ENCODE measurements around the gene DTNB.
"Not testable (repeated sequence)": the region's sequence is repeated elsewhere in the genome, so short reads cannot be mapped to it uniquely, and the experiment has no call there.

The DTNB gene

DNA sequence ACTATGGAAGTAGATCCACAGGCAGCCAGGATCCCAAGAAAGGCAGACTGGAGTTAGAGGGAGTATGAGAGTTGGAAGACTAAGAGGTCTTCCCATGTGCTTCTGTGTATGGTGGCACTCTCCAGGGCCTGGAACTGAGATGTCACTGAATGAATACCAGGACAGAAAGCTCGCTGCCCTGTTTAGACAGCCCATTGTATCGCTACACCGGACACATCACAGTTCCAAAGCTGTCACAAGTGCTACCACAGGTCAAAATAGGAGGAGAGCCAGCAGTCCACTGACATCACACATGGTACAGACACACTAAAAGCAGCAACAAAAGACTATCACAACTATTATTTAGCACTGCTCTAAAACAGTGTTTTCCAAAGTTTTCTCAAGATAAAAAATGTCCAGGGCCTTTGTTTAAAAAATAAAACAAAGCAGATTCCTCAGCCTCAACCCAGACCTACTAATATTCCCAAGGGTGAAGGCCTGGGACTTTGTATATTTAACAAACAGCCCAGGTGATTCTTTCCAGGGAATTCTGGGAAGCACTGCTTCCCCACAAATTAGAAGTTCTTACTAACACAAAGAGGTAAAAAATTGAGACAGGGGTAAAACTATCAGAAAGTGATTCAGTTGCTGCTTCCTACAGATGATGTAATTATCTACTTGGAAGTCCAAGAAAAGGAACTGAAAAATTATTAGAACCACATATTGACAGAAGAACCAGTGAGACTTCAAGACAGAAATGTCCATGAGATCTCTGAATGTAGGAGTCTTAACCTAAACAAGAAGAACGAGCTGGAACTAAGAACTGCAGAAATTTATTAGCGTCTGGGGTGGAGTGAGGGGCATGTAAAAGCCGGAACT is 116.0 kb downstream of the DTNB start:
- H3K4me2 ChIP-seq: peak overlapping the region; percentile 73
- H3K27ac ChIP-seq: peak overlapping the region; percentile 76
- no peaks in the 10 kb centered on the region for H3K36me3 ChIP-seq
- TF ChIP-seq Cebpa-rat (IDR thresholded peaks at IDR 0.05): no peak
- peak overlapping the region; percentile 41; the same call in 1 of the 2 replicates for H3K9ac ChIP-seq
- H3K4me3 ChIP-seq: no peak overlapping the region
- peaks cover 5% of the 10 kb centered on the region; the same call in 1 of the 2 replicates for H3K9me3 ChIP-seq
- H3K27me3 ChIP-seq: no peaks in the 10 kb centered on the region
- peaks cover 35% of the 10 kb centered on the region for H3K4me1 ChIP-seq
- H4K20me1 ChIP-seq: no peaks in the 10 kb centered on the region

- Histone ChIP-seq H3K27me3 (no peaks in the 10 kb centered on the region), H3K36me3 (no peaks in the 10 kb centered on the region), H3K4me3 (no peak overlapping the region), H3K9ac (no peak overlapping the region), H4K20me1 (no peaks in the 10 kb centered on the region), H3K9me3 (no peaks in the 10 kb centered on the region), H3K4me2 (no peak overlapping the region), H3K27ac (no peak overlapping the region), H3K4me1 (peaks cover 14% of the 10 kb centered on the region)
- TF ChIP-seq Cebpa-rat (IDR thresholded peaks at IDR 0.05): no peak
Observed at GRCh38 chr2:25552318-25552717, 121.1 kb downstream of the DTNB start.

- TF ChIP-seq Cebpa-rat (IDR thresholded peaks at IDR 0.05): no peak
- H3K4me1 ChIP-seq: 0 out of 2 replicates have a peak, but pooled peaks cover 7% of the 10 kb centered on the region
Observed at GRCh38 chr2:25551316-25551715, 122.1 kb downstream of the DTNB start.

GRCh38 chr2:25549571-25549970 is 123.8 kb downstream of the DTNB start:
- not testable (repeated sequence) for H3K4me2 ChIP-seq, H3K9me3 ChIP-seq, H3K4me3 ChIP-seq, H3K4me1 ChIP-seq, H3K9ac ChIP-seq, H4K20me1 ChIP-seq, H3K36me3 ChIP-seq, H3K27ac ChIP-seq, H3K27me3 ChIP-seq

More at GRCh38 chr2:25551316-25551715, 122.1 kb downstream of the DTNB start:
- H3K4me3 ChIP-seq: no peak overlapping the region
- no peaks in the 10 kb centered on the region for H3K36me3 ChIP-seq
- H3K9me3 ChIP-seq: no peaks in the 10 kb centered on the region
- H3K27ac ChIP-seq: no peak overlapping the region
- no peak overlapping the region for H3K9ac ChIP-seq
- no peak overlapping the region for H3K4me2 ChIP-seq
- no peaks in the 10 kb centered on the region for H3K27me3 ChIP-seq
- H4K20me1 ChIP-seq: no peaks in the 10 kb centered on the region

GRCh38 chr2:25548601-25549000 is 124.8 kb downstream of the DTNB start:
- H3K36me3 ChIP-seq: no peaks in the 10 kb centered on the region
- H3K4me2 ChIP-seq: no peak overlapping the region
- no peaks in the 10 kb centered on the region for H4K20me1 ChIP-seq
- 0 out of 2 replicates have a peak, but pooled peaks cover 7% of the 10 kb centered on the region for H3K4me1 ChIP-seq
- no peaks in the 10 kb centered on the region for H3K9me3 ChIP-seq
- H3K9ac ChIP-seq: no peak overlapping the region
- no peak overlapping the region for H3K27ac ChIP-seq
- no peak overlapping the region for H3K4me3 ChIP-seq
- no peak for TF ChIP-seq Cebpa-rat (IDR thresholded peaks at IDR 0.05)
- H3K27me3 ChIP-seq: no peaks in the 10 kb centered on the region

DNA sequence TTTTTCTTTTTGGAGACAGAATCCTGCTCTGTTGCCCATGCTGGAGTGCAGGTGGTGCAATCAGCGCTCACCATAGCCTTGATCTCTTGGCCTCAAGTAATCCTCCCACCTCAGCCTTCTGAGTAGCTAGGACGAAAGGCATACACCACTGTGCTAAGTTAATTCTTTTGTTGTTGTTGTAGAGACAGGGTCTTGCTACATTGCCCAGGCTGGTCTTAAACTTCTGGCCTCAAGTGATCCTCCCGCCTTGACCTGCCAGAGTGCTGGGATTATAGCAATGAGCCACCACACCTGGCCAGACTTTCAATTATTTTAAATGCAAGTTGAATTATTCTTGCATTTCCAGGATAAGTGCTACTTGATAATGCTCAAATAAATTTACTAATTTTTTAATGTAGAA is 126.5 kb downstream of the DTNB start:
- no peak overlapping the region for H3K9ac ChIP-seq
- TF ChIP-seq Cebpa-rat (IDR thresholded peaks at IDR 0.05): no peak
- H3K9me3 ChIP-seq: no peaks in the 10 kb centered on the region
- H3K4me3 ChIP-seq: no peak overlapping the region
- H3K4me1 ChIP-seq: 0 out of 2 replicates have a peak, but pooled peaks cover 7% of the 10 kb centered on the region
- H3K27ac ChIP-seq: no peak overlapping the region
- no peaks in the 10 kb centered on the region for H3K27me3 ChIP-seq
- H3K4me2 ChIP-seq: no peak overlapping the region
- no peaks in the 10 kb centered on the region for H4K20me1 ChIP-seq
- H3K36me3 ChIP-seq: no peaks in the 10 kb centered on the region

DNA sequence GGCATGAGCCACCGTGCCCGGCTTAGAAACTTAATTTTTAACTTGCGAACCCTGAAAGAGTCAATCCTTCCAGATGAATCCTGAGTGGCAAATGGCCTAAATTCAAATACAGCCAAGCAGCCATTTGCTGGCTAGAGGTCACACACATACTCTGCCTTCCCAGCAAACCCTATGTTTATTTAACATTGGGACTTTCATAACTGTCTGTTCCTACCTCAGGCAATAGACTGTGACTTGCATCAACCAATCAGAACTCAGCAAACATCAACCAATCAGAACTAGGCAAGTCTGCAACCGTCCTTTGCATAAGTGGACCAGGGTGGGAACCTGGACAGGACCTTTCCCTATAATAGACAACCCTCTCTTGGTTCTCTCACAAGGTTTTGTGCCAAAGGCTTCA is 127.5 kb downstream of the DTNB start:
- Histone ChIP-seq H3K27me3 (no peaks in the 10 kb centered on the region), H3K4me1 (0 out of 2 replicates have a peak, but pooled peaks cover 7% of the 10 kb centered on the region), H3K4me3 (no peak overlapping the region), H3K36me3 (no peaks in the 10 kb centered on the region), H3K4me2 (no peak overlapping the region), H3K9ac (no peak overlapping the region), H3K9me3 (no peaks in the 10 kb centered on the region), H4K20me1 (no peaks in the 10 kb centered on the region), H3K27ac (no peak overlapping the region)
- no peak for TF ChIP-seq Cebpa-rat (IDR thresholded peaks at IDR 0.05)

- no peaks in the 10 kb centered on the region for H3K36me3 ChIP-seq
- H3K4me2 ChIP-seq: no peak overlapping the region
- H3K4me3 ChIP-seq: no peak overlapping the region
- no peaks in the 10 kb centered on the region for H4K20me1 ChIP-seq
- H3K9ac ChIP-seq: no peak overlapping the region
- H3K4me1 ChIP-seq: 0 out of 2 replicates have a peak, but pooled peaks cover 7% of the 10 kb centered on the region
- TF ChIP-seq Cebpa-rat (IDR thresholded peaks at IDR 0.05): no peak
- H3K27ac ChIP-seq: no peak overlapping the region
- H3K9me3 ChIP-seq: no peaks in the 10 kb centered on the region
- no peaks in the 10 kb centered on the region for H3K27me3 ChIP-seq
Observed at GRCh38 chr2:25544445-25544844, 128.9 kb downstream of the DTNB start.

GRCh38 chr2:25543939-25544338 is 129.4 kb downstream of the DTNB start:
- Histone ChIP-seq H3K9ac (no peak overlapping the region), H3K9me3 (no peaks in the 10 kb centered on the region), H3K27me3 (no peaks in the 10 kb centered on the region), H3K4me1 (0 out of 2 replicates have a peak, but pooled peaks cover 7% of the 10 kb centered on the region), H4K20me1 (no peaks in the 10 kb centered on the region), H3K4me3 (no peak overlapping the region), H3K4me2 (no peak overlapping the region), H3K27ac (no peak overlapping the region), H3K36me3 (no peaks in the 10 kb centered on the region)
- TF ChIP-seq Cebpa-rat (IDR thresholded peaks at IDR 0.05): no peak

GRCh38 chr2:25541378-25541777 is 132.0 kb downstream of the DTNB start:
- no peaks in the 10 kb centered on the region for H3K36me3 ChIP-seq
- H3K4me2 ChIP-seq: no peak overlapping the region
- no peak overlapping the region for H3K4me3 ChIP-seq
- peak; percentile 78 for TF ChIP-seq Cebpa-rat (IDR thresholded peaks at IDR 0.05)
- peaks cover 5% of the 10 kb centered on the region for H3K9me3 ChIP-seq
- H3K9ac ChIP-seq: no peak overlapping the region
- H3K4me1 ChIP-seq: no peaks in the 10 kb centered on the region
- no peak overlapping the region for H3K27ac ChIP-seq
- no peaks in the 10 kb centered on the region for H3K27me3 ChIP-seq
- no peaks in the 10 kb centered on the region for H4K20me1 ChIP-seq

Data from BLaER1 (cell line).